H1 (cell line): ENCODE measurements around the gene HIBCH. TPM values are rescaled to one million over a fixed set of nuclear protein-coding genes. Genes with fewer than 3 reads are reported as not detected.

Experiments
- CTCF ChIA-PET: fragments of 300-600 bp; sonication (Branson Sonifier 250); formaldehyde crosslinking; loops from one replicate; lab custom pipeline; 2021; ENCODE audit not compliant: partially characterized antibody; lab: Charles Lee
- POLR2A ChIA-PET: fragments of 300-600 bp; sonication (Branson Sonifier 250); formaldehyde crosslinking; loops from one replicate; lab custom pipeline; 2021; ENCODE audit warnings: inconsistent platforms; ENCODE audit not compliant: partially characterized antibody; lab: Charles Lee
- DNase-seq, 2 experiments: peaks; one replicate each; pipeline versions ENCODE4 v3.0.0 to v3.0.0-alpha.2; 2010 to 2022; ENCODE audit warnings: low spot score in 2 of 2, low read depth in 1 of 2, mixed read lengths in 1 of 2
- FAIRE-seq: peaks from 2 replicates; lab custom pipeline; 2011; peaks lifted over from hg19 to GRCh38; lab: Jason Lieb, UNC
- H2AFZ ChIP-seq: 2 replicates; pipeline ENCODE4 v1.8.1; 2012; ENCODE audit warnings: low read length, inconsistent platforms
- H2AK5ac ChIP-seq: 2 replicates; pipeline ENCODE4 v1.6.1; 2013; ENCODE audit warnings: low read depth, low read length
- H2BK120ac ChIP-seq: replicated peaks from 2 replicates; pipeline ENCODE3; 2013; ENCODE audit warnings: low read depth, low read length, inconsistent platforms
- H2BK12ac ChIP-seq: 2 replicates; pipeline ENCODE4 v1.6.1; 2013; ENCODE audit warnings: low read depth, low read length
- H2BK15ac ChIP-seq: 2 replicates; pipeline ENCODE4 v1.6.1; 2013; ENCODE audit warnings: low read length
- H2BK20ac ChIP-seq: 2 replicates; pipeline ENCODE4 v1.6.1; 2013; ENCODE audit warnings: low read length
- H2BK5ac ChIP-seq: 2 replicates; pipeline ENCODE4 v1.6.1; 2013; ENCODE audit warnings: low read depth, low read length
- H3K14ac ChIP-seq: 2 replicates; pipeline ENCODE4 v1.6.1; 2013; ENCODE audit warnings: inconsistent platforms; ENCODE audit not compliant: insufficient read length
- H3K18ac ChIP-seq: 2 replicates; pipeline ENCODE4 v1.6.1; 2013; ENCODE audit warnings: low read length; ENCODE audit errors: extremely low read depth
- H3K23ac ChIP-seq: 2 replicates; pipeline ENCODE4 v1.6.1; 2013; ENCODE audit warnings: inconsistent platforms; ENCODE audit not compliant: insufficient read length
- H3K23me2 ChIP-seq: 2 replicates; pipeline ENCODE4 v1.6.1; 2013; ENCODE audit warnings: low read depth, low read length
- H3K27ac ChIP-seq: 2 replicates; pipeline ENCODE4 v1.6.1; 2011; ENCODE audit warnings: low read depth, low read length, inconsistent platforms
- H3K27me3 ChIP-seq, 4 experiments: replicated peaks in 1 of 4; 1 replicate in 1 of 4; 2 replicates in 3 of 4; pipeline versions ENCODE4 v1.6.1 to v1.8.1; 2011 to 2013; ENCODE audit warnings: low read length in 3 of 4, mild to moderate bottlenecking in 3 of 4, inconsistent platforms in 2 of 4, mixed read lengths in 2 of 4, moderate library complexity in 1 of 4; ENCODE audit not compliant: control insufficient read depth in 3 of 4, insufficient read depth in 3 of 4; ENCODE audit errors: extremely low read depth in 1 of 4
- H3K36me3 ChIP-seq, 4 experiments: 2 replicates each; pipeline versions ENCODE4 v1.6.1 to v1.8.1; 2011 to 2013; ENCODE audit warnings: mild to moderate bottlenecking in 4 of 4, low read length in 3 of 4, moderate library complexity in 2 of 4, control low read depth in 1 of 4, inconsistent platforms in 1 of 4; ENCODE audit not compliant: insufficient read depth in 4 of 4, control insufficient read depth in 2 of 4
- H3K4ac ChIP-seq: replicated peaks from 2 replicates; pipeline ENCODE3; 2013; ENCODE audit warnings: low read length, low read depth, mixed read lengths, inconsistent platforms; ENCODE audit not compliant: insufficient read length
- H3K4me1 ChIP-seq, 4 experiments: replicated peaks in 1 of 4; 1 replicate in 1 of 4; 2 replicates in 3 of 4; pipeline versions ENCODE4 v1.6.1 to v1.8.1; 2011 to 2013; ENCODE audit warnings: low read length in 3 of 4, inconsistent platforms in 2 of 4, mixed read lengths in 1 of 4; ENCODE audit not compliant: insufficient read depth in 4 of 4, control insufficient read depth in 3 of 4
- H3K4me2 ChIP-seq, 2 experiments: 2 replicates each; pipeline versions ENCODE4 v1.6.1 to v1.8.1; 2011 to 2013; ENCODE audit warnings: low read depth in 2 of 2, low read length in 2 of 2, control low read depth in 1 of 2, inconsistent platforms in 1 of 2, mild to moderate bottlenecking in 1 of 2; ENCODE audit not compliant: insufficient read depth in 1 of 2
- H3K4me3 ChIP-seq, 4 experiments: fragments of 200-600, 300-600 bp in 1 of 4; sonication (generic), shearing (Covaris generic), sonication (Bioruptor Twin) in 1 of 4; 2 replicates each; pipeline versions ENCODE4 v1.5.1 to v1.8.1; 2011 to 2016; ENCODE audit warnings: low read length in 4 of 4, low read depth in 3 of 4, control low read depth in 2 of 4, inconsistent platforms in 2 of 4, mild to moderate bottlenecking in 2 of 4, mixed read lengths in 1 of 4, moderate library complexity in 1 of 4; ENCODE audit not compliant: insufficient read depth in 2 of 4; ENCODE audit errors: extremely low read depth in 1 of 4
- H3K56ac ChIP-seq: replicated peaks from 2 replicates; pipeline ENCODE3; 2013; ENCODE audit warnings: low read depth, mild to moderate bottlenecking, mixed read lengths, low read length, inconsistent platforms; ENCODE audit not compliant: insufficient read length
- H3K79me1 ChIP-seq: 2 replicates; pipeline ENCODE4 v1.6.1; 2013; ENCODE audit warnings: low read depth, low read length, control low read depth
- H3K79me2 ChIP-seq, 2 experiments: 2 replicates each; pipeline versions ENCODE4 v1.6.1 to v1.8.1; 2012 to 2013; ENCODE audit warnings: low read length in 2 of 2, mild to moderate bottlenecking in 2 of 2, inconsistent platforms in 1 of 2; ENCODE audit not compliant: insufficient read depth in 2 of 2, control insufficient read depth in 1 of 2
- H3K9ac ChIP-seq, 4 experiments: replicated peaks in 1 of 4; 1 replicate in 1 of 4; 2 replicates in 3 of 4; pipeline versions ENCODE4 v1.6.1 to v1.8.1; 2011 to 2013; ENCODE audit warnings: low read depth in 3 of 4, low read length in 3 of 4, control low read depth in 2 of 4, mild to moderate bottlenecking in 2 of 4, moderate library complexity in 2 of 4, inconsistent platforms in 1 of 4; ENCODE audit errors: extremely low read depth in 1 of 4
- H3K9me3 ChIP-seq, 2 experiments: 2 replicates each; pipeline versions ENCODE4 v1.6.1 to v1.8.1; 2012 to 2013; ENCODE audit warnings: mild to moderate bottlenecking in 2 of 2, moderate library complexity in 2 of 2, control low read depth in 1 of 2, inconsistent platforms in 1 of 2, low read depth in 1 of 2, low read length in 1 of 2, mixed read lengths in 1 of 2; ENCODE audit not compliant: insufficient read depth in 2 of 2
- H4K20me1 ChIP-seq, 2 experiments: replicated peaks in 1 of 2; 2 replicates each; pipeline versions ENCODE3 to v1.8.1; 2011 to 2013; ENCODE audit warnings: inconsistent platforms in 2 of 2, low read length in 2 of 2, mild to moderate bottlenecking in 1 of 2; ENCODE audit not compliant: insufficient read depth in 2 of 2, control insufficient read depth in 1 of 2
- H4K5ac ChIP-seq: 2 replicates; pipeline ENCODE4 v1.6.1; 2013; ENCODE audit warnings: low read length, low read depth, mixed read lengths, inconsistent platforms; ENCODE audit not compliant: insufficient read length
- H4K8ac ChIP-seq: 2 replicates; pipeline ENCODE4 v1.8.0; 2013; ENCODE audit warnings: mild to moderate bottlenecking, moderate library complexity, low read length, inconsistent platforms; ENCODE audit not compliant: insufficient read depth; ENCODE audit errors: extremely low read depth
- H4K91ac ChIP-seq: replicated peaks from 2 replicates; pipeline ENCODE3; 2013; ENCODE audit warnings: low read length, mixed read lengths, inconsistent platforms; ENCODE audit not compliant: insufficient read length
- CHD1 ChIP-seq: IDR thresholded peaks from 2 replicates; pipeline ENCODE4 v1.6.1; 2012; ENCODE audit warnings: low read depth, low read length, improper control_type of control experiment
- CTBP2 ChIP-seq: IDR thresholded peaks from 2 replicates; pipeline ENCODE4 v1.7.0; 2011; ENCODE audit warnings: borderline replicate concordance, mild to moderate bottlenecking, moderate library complexity, mixed read lengths, low read length; ENCODE audit not compliant: insufficient read depth, insufficient read length
- EGR1 ChIP-seq: IDR thresholded peaks from 2 replicates; pipeline ENCODE4 v1.6.1; 2011; ENCODE audit warnings: low read depth, low read length, borderline replicate concordance
- EZH2 ChIP-seq: fragments of 200-600 bp; sonication (generic); IDR thresholded peaks from 2 replicates; pipeline ENCODE4 v1.7.1; 2012; ENCODE audit warnings: low read depth, mild to moderate bottlenecking, moderate library complexity, low read length, inconsistent platforms; ENCODE audit not compliant: severe bottlenecking
- GABPA ChIP-seq: IDR thresholded peaks from 2 replicates; pipeline ENCODE4 v1.6.1; 2011; ENCODE audit warnings: mild to moderate bottlenecking, low read length, moderate library complexity, borderline replicate concordance; ENCODE audit not compliant: insufficient read depth
- HDAC6 ChIP-seq: IDR thresholded peaks from one replicate; pipeline ENCODE4 v1.7.1; 2012; ENCODE audit warnings: low read depth, mild to moderate bottlenecking, inconsistent platforms, low read length, moderate library complexity
- RFX5 ChIP-seq: IDR thresholded peaks from 2 replicates; pipeline ENCODE4 v1.6.1; 2011; ENCODE audit warnings: low read depth, low read length, improper control_type of control experiment, borderline replicate concordance
- SIRT6 ChIP-seq: IDR thresholded peaks from one replicate; pipeline ENCODE4 v1.7.1; 2012; ENCODE audit warnings: low read length, inconsistent platforms
- SIX5 ChIP-seq: IDR thresholded peaks from 2 replicates; pipeline ENCODE4 v1.6.1; 2011; ENCODE audit warnings: mild to moderate bottlenecking, low read depth, low read length
- SP1 ChIP-seq: IDR thresholded peaks from 2 replicates; pipeline ENCODE4 v1.6.1; 2011; ENCODE audit warnings: low read depth, low read length
- SP2 ChIP-seq: IDR thresholded peaks from 2 replicates; pipeline ENCODE4 v1.6.1; 2012; ENCODE audit warnings: mild to moderate bottlenecking, low read length, inconsistent platforms
- SRF ChIP-seq: IDR thresholded peaks from 2 replicates; pipeline ENCODE4 v1.6.1; 2011; ENCODE audit warnings: mild to moderate bottlenecking, low read depth, low read length, moderate library complexity
- TBP ChIP-seq: IDR thresholded peaks from 2 replicates; pipeline ENCODE4 v1.6.1; 2011; ENCODE audit warnings: low read depth, low read length, improper control_type of control experiment
- YY1 ChIP-seq: IDR thresholded peaks from 2 replicates; pipeline ENCODE4 v1.6.1; 2011; ENCODE audit warnings: low read depth, mild to moderate bottlenecking, low read length
- WGBS, 2 experiments: shearing (Covaris generic) in 1 of 2; methylation state at CpG; one replicate each; pipeline versions ENCODE4 v1.1.6 to v1.1.7; 2013 to 2015; ENCODE audit warnings: low lambda C conversion rate in 2 of 2, mixed read lengths in 2 of 2, inconsistent platforms in 1 of 2, low coverage in 1 of 2, missing lambda C conversion rate in 1 of 2; ENCODE audit not compliant: insufficient replicate concordance in 2 of 2, insufficient coverage in 1 of 2, insufficient read length in 1 of 2; ENCODE audit errors: extremely low coverage in 1 of 2, missing lambda C conversion rate in 1 of 2; 5-methylcytosine and 5-hydroxymethylcytosine counted together
- polyA plus RNA-seq, 7 experiments: library from polyadenylated mRNA; depleted of rRNA in 3 of 7; stranded (reverse) in 5 of 7; unstranded in 2 of 7; fragments of >200 nt in 5 of 7; fragments of 200-250 nt in 2 of 7; gene quantifications; 1 replicate in 5 of 7; 2 replicates in 1 of 7; 4 replicates in 1 of 7; pipeline versions ENCODE4 v1.2.1 to v1.2.3, GENCODE V29; 2011 to 2013; ENCODE audit warnings: missing spikeins in 2 of 7, mixed read lengths in 2 of 7
- total RNA-seq: library from RNA; stranded (reverse); fragmentation: NEBNext Ultra II Directional; extraction: Animal tissue kit (Norgen Biotek cat#: 25700); gene quantifications from 2 replicates; pipeline ENCODE4 v1.2.1, GENCODE V29; 2021
- TF ChIP-seq, protein P1 (sequence below): IDR thresholded peaks from 2 replicates; pipeline ENCODE4 v1.6.1; 2011; ENCODE audit warnings: low read length, improper control_type of control experiment

The HIBCH gene
- total and polyA plus RNA-seq, 2 of the 8 experiments (the other 6 are each of a cell fraction or from before 2014, with no cell fraction given): 7.5 to 31.8 TPM

DNA sequence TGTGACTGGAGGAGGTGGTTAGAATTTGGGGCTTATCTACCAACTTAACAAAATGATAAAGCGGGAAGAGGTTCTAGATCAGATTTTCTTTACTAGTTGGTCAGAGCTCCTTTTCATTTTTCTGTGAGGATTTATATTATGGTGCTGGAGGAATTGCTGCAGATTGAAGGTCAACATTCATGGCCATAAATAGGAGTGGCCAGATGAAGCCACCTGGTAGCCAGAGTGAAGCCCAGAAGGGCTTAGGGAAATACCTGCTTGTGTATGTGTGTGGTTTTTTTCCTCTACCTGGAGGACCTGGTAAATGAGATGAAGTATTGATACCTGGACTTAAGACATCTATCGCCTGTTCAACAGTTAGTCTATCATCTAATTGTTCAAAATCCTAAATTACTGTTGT is 134.2 kb downstream of the HIBCH start:
- Histone ChIP-seq H3K79me1 (no peaks in the 10 kb centered on the region), H2AK5ac (no peak overlapping the region)
- WGBS, 2 experiments: 96% methylated on average over 2 of the region's 2 CpGs; no CpG with 5 or more reads in 1 of the 2 experiments

More for the DNA sequence above, 134.2 kb downstream of the HIBCH start:
- Histone ChIP-seq H4K91ac (no peak overlapping the region), H2BK15ac (no peak overlapping the region), H2BK120ac (no peak overlapping the region), H2AFZ (no peak overlapping the region), H3K27ac (no peak overlapping the region), H3K9me3 (no peaks in the 10 kb centered on the region), H3K14ac (no peak overlapping the region), H2BK20ac (no peak overlapping the region), H3K27me3 (peaks cover 0 to 8% (median 4%) of the 10 kb centered on the region in 4 experiments; a peak in 3 of 7 replicates), H3K79me2 (no peaks in the 10 kb centered on the region), H2BK12ac (no peak overlapping the region), H3K36me3 (no peaks in the 10 kb centered on the region), H3K9ac (no peak overlapping the region), H3K4me1 (no peaks in the 10 kb centered on the region), H3K56ac (no peak overlapping the region), H4K5ac (no peak overlapping the region), H3K23me2 (no peaks in the 10 kb centered on the region; the same call in 1 of the 2 replicates), H3K4me3 (no peak overlapping the region), H3K4ac (no peak overlapping the region), H4K20me1 (peaks cover 0 to 2% of the 10 kb centered on the region in 2 experiments), H4K8ac (no peak overlapping the region), H2BK5ac (no peak overlapping the region), H3K23ac (no peak overlapping the region), H3K4me2 (no peak overlapping the region), H3K18ac (no peak overlapping the region)
- CTCF ChIA-PET: no interaction called here
- POLR2A ChIA-PET: interaction anchor here (0.5 kb wide), 1 partner anchor 837 kb away, joined by 3 read pairs; no protein-coding TSS in a partner anchor
- FAIRE-seq: no peak
- TF ChIP-seq CHD1 (no peak), TBP (no peak), RFX5 (no peak), SP1 (no peak), SIRT6 (no peak), CTBP2 (no peak), EZH2 (no peak), HDAC6 (no peak), SP2 (no peak), SRF (no peak), GABPA (no peak), YY1 (no peak), EGR1 (no peak), SIX5 (no peak)
- TF ChIP-seq, protein P1, sequence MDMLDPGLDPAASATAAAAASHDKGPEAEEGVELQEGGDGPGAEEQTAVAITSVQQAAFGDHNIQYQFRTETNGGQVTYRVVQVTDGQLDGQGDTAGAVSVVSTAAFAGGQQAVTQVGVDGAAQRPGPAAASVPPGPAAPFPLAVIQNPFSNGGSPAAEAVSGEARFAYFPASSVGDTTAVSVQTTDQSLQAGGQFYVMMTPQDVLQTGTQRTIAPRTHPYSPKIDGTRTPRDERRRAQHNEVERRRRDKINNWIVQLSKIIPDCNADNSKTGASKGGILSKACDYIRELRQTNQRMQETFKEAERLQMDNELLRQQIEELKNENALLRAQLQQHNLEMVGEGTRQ: no peak
- no peak for DNase-seq
